ENCODE results near the gene TROAP.

DNA sequence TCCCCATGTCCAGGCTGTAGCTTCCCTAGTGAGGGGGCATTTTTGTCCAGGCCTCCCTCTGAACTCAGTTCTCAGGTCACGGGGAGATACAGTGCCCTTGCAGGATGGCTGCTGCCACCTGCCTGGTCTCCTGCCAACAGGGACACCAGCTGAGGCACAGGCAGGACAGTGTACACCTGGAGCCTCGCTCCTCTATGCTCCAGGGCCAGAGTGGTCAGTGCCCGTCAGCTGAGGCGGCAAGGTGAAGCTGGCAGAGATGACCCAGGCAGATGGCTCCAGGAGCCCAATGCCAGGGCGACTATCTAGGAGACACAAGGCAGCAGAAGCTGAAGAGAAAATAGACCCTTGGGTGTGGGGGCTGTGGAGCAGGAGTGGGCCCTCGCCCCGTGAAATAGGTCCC is 45.6 kb upstream of the TROAP start:
- no peak for TF ChIP-seq SP1 (IDR thresholded peaks at IDR 0.05)
- TF ChIP-seq FOXA1 (IDR thresholded peaks at IDR 0.05): no peak
- TF ChIP-seq, protein P1, sequence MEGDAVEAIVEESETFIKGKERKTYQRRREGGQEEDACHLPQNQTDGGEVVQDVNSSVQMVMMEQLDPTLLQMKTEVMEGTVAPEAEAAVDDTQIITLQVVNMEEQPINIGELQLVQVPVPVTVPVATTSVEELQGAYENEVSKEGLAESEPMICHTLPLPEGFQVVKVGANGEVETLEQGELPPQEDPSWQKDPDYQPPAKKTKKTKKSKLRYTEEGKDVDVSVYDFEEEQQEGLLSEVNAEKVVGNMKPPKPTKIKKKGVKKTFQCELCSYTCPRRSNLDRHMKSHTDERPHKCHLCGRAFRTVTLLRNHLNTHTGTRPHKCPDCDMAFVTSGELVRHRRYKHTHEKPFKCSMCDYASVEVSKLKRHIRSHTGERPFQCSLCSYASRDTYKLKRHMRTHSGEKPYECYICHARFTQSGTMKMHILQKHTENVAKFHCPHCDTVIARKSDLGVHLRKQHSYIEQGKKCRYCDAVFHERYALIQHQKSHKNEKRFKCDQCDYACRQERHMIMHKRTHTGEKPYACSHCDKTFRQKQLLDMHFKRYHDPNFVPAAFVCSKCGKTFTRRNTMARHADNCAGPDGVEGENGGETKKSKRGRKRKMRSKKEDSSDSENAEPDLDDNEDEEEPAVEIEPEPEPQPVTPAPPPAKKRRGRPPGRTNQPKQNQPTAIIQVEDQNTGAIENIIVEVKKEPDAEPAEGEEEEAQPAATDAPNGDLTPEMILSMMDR (IDR thresholded peaks at IDR 0.05; ENCODE audit: low read depth, low read length, missing input control): no peak
- TF ChIP-seq EGR1 (IDR thresholded peaks at IDR 0.05; ENCODE audit: low read depth in 2 of 2): no peak
- TF ChIP-seq, protein P2, sequence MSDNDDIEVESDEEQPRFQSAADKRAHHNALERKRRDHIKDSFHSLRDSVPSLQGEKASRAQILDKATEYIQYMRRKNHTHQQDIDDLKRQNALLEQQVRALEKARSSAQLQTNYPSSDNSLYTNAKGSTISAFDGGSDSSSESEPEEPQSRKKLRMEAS (IDR thresholded peaks at IDR 0.05): no peak
- TF ChIP-seq, protein P3, sequence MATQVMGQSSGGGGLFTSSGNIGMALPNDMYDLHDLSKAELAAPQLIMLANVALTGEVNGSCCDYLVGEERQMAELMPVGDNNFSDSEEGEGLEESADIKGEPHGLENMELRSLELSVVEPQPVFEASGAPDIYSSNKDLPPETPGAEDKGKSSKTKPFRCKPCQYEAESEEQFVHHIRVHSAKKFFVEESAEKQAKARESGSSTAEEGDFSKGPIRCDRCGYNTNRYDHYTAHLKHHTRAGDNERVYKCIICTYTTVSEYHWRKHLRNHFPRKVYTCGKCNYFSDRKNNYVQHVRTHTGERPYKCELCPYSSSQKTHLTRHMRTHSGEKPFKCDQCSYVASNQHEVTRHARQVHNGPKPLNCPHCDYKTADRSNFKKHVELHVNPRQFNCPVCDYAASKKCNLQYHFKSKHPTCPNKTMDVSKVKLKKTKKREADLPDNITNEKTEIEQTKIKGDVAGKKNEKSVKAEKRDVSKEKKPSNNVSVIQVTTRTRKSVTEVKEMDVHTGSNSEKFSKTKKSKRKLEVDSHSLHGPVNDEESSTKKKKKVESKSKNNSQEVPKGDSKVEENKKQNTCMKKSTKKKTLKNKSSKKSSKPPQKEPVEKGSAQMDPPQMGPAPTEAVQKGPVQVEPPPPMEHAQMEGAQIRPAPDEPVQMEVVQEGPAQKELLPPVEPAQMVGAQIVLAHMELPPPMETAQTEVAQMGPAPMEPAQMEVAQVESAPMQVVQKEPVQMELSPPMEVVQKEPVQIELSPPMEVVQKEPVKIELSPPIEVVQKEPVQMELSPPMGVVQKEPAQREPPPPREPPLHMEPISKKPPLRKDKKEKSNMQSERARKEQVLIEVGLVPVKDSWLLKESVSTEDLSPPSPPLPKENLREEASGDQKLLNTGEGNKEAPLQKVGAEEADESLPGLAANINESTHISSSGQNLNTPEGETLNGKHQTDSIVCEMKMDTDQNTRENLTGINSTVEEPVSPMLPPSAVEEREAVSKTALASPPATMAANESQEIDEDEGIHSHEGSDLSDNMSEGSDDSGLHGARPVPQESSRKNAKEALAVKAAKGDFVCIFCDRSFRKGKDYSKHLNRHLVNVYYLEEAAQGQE (IDR thresholded peaks at IDR 0.05): no peak
- no peak for TF ChIP-seq TAF1 (conservative IDR thresholded peaks at IDR 0.05)
- TF ChIP-seq YY1 (IDR thresholded peaks at IDR 0.05): no peak
- TF ChIP-seq JUND (IDR thresholded peaks at IDR 0.05): no peak
- no peak for TF ChIP-seq FOXA2 (IDR thresholded peaks at IDR 0.05)
- TF ChIP-seq, protein P4, sequence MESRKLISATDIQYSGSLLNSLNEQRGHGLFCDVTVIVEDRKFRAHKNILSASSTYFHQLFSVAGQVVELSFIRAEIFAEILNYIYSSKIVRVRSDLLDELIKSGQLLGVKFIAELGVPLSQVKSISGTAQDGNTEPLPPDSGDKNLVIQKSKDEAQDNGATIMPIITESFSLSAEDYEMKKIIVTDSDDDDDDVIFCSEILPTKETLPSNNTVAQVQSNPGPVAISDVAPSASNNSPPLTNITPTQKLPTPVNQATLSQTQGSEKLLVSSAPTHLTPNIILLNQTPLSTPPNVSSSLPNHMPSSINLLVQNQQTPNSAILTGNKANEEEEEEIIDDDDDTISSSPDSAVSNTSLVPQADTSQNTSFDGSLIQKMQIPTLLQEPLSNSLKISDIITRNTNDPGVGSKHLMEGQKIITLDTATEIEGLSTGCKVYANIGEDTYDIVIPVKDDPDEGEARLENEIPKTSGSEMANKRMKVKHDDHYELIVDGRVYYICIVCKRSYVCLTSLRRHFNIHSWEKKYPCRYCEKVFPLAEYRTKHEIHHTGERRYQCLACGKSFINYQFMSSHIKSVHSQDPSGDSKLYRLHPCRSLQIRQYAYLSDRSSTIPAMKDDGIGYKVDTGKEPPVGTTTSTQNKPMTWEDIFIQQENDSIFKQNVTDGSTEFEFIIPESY (IDR thresholded peaks at IDR 0.05): no peak
- TF ChIP-seq HNF4A (conservative IDR thresholded peaks at IDR 0.05): no peak
- TF ChIP-seq, protein P5, sequence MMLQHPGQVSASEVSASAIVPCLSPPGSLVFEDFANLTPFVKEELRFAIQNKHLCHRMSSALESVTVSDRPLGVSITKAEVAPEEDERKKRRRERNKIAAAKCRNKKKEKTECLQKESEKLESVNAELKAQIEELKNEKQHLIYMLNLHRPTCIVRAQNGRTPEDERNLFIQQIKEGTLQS (IDR thresholded peaks at IDR 0.05): no peak

All from liver (tissue), 3 donors.